Measurements from ENCODE around the gene FAM221B. TPM values are rescaled to one million over a fixed set of nuclear protein-coding genes. Genes with fewer than 3 reads are reported as not detected.

FAM221B gene
- total and polyA plus RNA-seq, 2 experiments from 2014 or later = 0.47 TPM; not detected in 1

GRCh38 chr9:35798658-35799374 lies 29.7 kb downstream of the FAM221B start (continued):
- TF ChIP-seq ZNF462 (CRISPR knock-in tag; IDR thresholded peaks at IDR 0.05) (no peak), EZH2phosphoT487 (IDR thresholded peaks at IDR 0.05; ENCODE audit: unreplicated experiment) (no peak), ZNF114 (CRISPR knock-in tag; IDR thresholded peaks at IDR 0.05) (no peak), STAT1 (IDR thresholded peaks at IDR 0.05; ENCODE audit: unreplicated experiment) (no peak)

DNA sequence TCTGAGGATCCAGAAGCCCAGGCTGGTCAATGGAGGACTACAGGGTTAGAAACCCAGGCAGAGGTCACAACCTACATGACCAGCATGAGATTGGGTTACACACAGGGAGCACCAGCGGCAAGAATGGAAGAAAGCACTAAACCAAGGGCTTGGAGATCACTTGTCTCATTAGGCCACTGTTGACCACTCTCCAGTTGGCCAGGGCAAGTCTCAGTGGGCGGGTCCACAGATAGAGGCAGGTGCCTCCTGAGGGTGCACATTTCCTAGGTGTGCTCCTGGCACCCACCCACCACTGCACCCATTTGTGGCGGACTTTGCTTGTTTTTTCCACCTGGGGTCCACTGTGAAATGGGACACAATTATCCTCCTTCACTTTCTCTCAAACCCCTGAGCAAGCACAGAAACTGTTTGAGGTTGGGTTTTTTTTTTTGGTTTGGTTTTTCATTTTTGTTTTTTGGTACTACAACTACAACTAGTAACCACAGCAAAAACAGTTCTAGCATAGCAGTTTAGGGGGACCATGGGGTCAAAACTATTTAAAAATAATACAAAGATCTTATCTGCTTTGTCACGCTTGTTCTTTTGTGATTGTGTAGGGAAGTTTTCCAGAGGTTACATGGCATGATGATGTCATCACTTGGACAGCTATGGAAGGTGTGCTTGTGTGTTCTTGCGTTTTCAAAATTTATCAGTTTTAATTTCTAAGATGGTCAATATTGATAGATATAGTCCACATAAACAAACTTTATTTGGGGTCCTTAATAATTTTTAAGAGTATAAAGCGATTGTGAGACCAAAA lies 31.0 kb downstream of the FAM221B start:
- Mint-ChIP-seq H3K9me3 (no peaks in the 10 kb centered on the region; the same call in 2 of the 3 replicates), H3K27ac (no peak overlapping the region), H3K4me3 (no peak overlapping the region), H3K4me1 (peaks cover 10% of the 10 kb centered on the region; the same call in 2 of the 3 replicates), H3K27me3 (ENCODE audit: insufficient read depth, low read depth, poor library complexity) (peaks cover 8% of the 10 kb centered on the region), H3K36me3 (ENCODE audit: low read depth) (no peaks in the 10 kb centered on the region; the same call in 2 of the 3 replicates)
- Histone ChIP-seq H3K36me3 (ENCODE audit: insufficient read depth) (no peaks in the 10 kb centered on the region), H3F3A (replicated peaks; ENCODE audit: low read depth) (0 out of 2 replicates have a peak, but pooled peaks cover 3% of the 10 kb centered on the region), H3K4me3 (no peak overlapping the region), H2AFZ (no peak overlapping the region), H3K4me1 (ENCODE audit: insufficient read depth) (peaks cover 6% of the 10 kb centered on the region; the same call in 1 of the 2 replicates), H3K79me2 (replicated peaks; ENCODE audit: insufficient read depth) (no peaks in the 10 kb centered on the region), H3K4me2 (no peak overlapping the region), H4K20me1 (replicated peaks; ENCODE audit: insufficient read depth) (no peaks in the 10 kb centered on the region; the same call in 1 of the 2 replicates), H3K27me3 (ENCODE audit: insufficient read depth) (no peaks in the 10 kb centered on the region), H3K27ac (ENCODE audit: low read depth) (no peak overlapping the region), H3K9me2 (ENCODE audit: insufficient read depth) (no peaks in the 10 kb centered on the region)
- ATAC-seq = no peak
- DNase-seq (ENCODE audit: low spot score) = no peak
- no peak for TF ChIP-seq POLR2AphosphoS5 (IDR thresholded peaks at IDR 0.05; ENCODE audit: low read depth)
- no peak for TF ChIP-seq REST (IDR thresholded peaks at IDR 0.05; ENCODE audit: unreplicated experiment)
- no peak for TF ChIP-seq ETS1 (IDR thresholded peaks at IDR 0.05)
- TF ChIP-seq, protein P1, sequence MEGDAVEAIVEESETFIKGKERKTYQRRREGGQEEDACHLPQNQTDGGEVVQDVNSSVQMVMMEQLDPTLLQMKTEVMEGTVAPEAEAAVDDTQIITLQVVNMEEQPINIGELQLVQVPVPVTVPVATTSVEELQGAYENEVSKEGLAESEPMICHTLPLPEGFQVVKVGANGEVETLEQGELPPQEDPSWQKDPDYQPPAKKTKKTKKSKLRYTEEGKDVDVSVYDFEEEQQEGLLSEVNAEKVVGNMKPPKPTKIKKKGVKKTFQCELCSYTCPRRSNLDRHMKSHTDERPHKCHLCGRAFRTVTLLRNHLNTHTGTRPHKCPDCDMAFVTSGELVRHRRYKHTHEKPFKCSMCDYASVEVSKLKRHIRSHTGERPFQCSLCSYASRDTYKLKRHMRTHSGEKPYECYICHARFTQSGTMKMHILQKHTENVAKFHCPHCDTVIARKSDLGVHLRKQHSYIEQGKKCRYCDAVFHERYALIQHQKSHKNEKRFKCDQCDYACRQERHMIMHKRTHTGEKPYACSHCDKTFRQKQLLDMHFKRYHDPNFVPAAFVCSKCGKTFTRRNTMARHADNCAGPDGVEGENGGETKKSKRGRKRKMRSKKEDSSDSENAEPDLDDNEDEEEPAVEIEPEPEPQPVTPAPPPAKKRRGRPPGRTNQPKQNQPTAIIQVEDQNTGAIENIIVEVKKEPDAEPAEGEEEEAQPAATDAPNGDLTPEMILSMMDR (conservative IDR thresholded peaks at IDR 0.05; ENCODE audit: low read depth in 2 of 2) = no peak
- no peak for TF ChIP-seq JUNB (IDR thresholded peaks at IDR 0.05; ENCODE audit: unreplicated experiment)
- no peak for TF ChIP-seq ZNF331 (CRISPR knock-in tag; IDR thresholded peaks at IDR 0.05; ENCODE audit: low read depth)

All from GM23338 (cell line).